Measurements from ENCODE around the gene RPS21. TPM values are rescaled to one million over a fixed set of nuclear protein-coding genes. Genes with fewer than 3 reads are reported as not detected.

Gene RPS21
- total and polyA plus RNA-seq, 4 donors: 350 to 705 (median 672) TPM

GRCh38 chr20:62393830-62394229, 6.9 kb downstream of the RPS21 start:
- no peaks in the 10 kb centered on the region for H3K27me3 ChIP-seq (ENCODE audit: control insufficient read depth, insufficient read depth, low read length)
- H3K9me3 ChIP-seq (ENCODE audit: control insufficient read depth, insufficient read depth, low read length): no peaks in the 10 kb centered on the region
- H3K27ac ChIP-seq (ENCODE audit: low read depth, low read length): no peak overlapping the region
- 90% methylated on average over 24 of the region's 24 CpGs for WGBS (ENCODE audit: insufficient coverage)
- peaks cover 2% of the 10 kb centered on the region for H3K4me1 ChIP-seq (ENCODE audit: control insufficient read depth, insufficient read depth, low read length)
- peaks cover 99% of the 10 kb centered on the region for H3K36me3 ChIP-seq (ENCODE audit: control insufficient read depth, insufficient read depth, low read length)
- no peak overlapping the region for H3K4me3 ChIP-seq (ENCODE audit: low read depth, low read length)
- no peak for DNase-seq (ENCODE audit: low read depth in 4 of 6, low spot score in 6 of 6)

- Histone ChIP-seq H3K36me3 (ENCODE audit: control insufficient read depth, insufficient read depth, low read length) (peaks cover 93% of the 10 kb centered on the region), H3K27me3 (ENCODE audit: control insufficient read depth, insufficient read depth, low read length) (no peaks in the 10 kb centered on the region), H3K9me3 (ENCODE audit: control insufficient read depth, insufficient read depth, low read length) (no peaks in the 10 kb centered on the region), H3K4me3 (ENCODE audit: low read depth, low read length) (no peak overlapping the region), H3K4me1 (ENCODE audit: control insufficient read depth, insufficient read depth, low read length) (peaks cover 2% of the 10 kb centered on the region), H3K27ac (ENCODE audit: low read depth, low read length) (no peak overlapping the region)
- 89% methylated on average over 42 of the region's 44 CpGs for WGBS (ENCODE audit: insufficient coverage)
- DNase-seq (ENCODE audit: low read depth in 4 of 6, low spot score in 6 of 6): no peak
Observed at GRCh38 chr20:62394248-62395245, 7.6 kb downstream of the RPS21 start.

DNA sequence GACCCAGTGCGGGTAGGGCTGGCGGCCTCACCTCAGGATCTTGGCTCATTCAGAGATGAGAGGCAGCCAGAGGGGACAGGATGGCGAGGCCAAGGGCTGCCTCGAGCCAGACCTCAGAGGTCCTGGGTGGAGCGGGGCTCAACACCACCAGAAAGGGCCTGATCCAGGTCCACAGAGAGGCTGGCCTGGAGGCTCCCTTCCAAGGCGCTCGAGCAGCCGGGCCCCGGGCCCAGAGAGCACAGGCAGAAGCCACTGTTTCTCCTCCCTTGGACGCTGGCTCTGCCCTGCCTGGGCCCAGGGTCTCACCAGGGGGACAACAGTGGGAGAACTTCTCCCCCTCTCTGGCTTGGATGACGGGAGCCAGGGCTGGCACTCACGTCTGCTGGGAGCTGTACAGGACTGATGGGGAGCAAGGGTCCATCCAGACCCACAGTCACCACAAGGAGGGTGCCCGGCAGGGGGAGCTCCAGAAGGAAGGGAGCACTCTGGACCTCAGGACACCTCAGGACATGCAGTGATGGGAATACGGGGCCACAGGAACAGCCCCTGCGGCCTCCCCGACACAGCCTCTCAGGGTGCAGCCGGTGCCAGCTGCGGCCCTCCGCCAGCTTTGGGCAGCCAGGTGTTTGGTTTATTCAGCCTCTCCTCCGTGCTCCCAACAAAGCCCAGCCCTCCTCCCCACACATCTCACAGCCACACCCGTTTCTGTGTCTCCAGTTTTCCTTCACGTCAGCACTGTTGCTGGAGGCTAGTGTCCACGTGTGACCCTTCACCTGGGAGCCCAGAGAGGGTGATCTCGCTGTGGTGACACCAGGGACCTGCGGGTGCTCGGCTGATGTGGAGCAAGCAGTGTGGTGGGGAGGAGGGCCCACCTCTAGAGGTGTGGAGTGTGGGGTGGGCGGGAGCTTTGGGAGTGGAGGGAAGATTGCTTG, 8.7 kb downstream of the RPS21 start:
- H3K27me3 ChIP-seq (ENCODE audit: control insufficient read depth, insufficient read depth, low read length): no peaks in the 10 kb centered on the region
- no peaks in the 10 kb centered on the region for H3K4me1 ChIP-seq (ENCODE audit: control insufficient read depth, insufficient read depth, low read length)
- no peaks in the 10 kb centered on the region for H3K9me3 ChIP-seq (ENCODE audit: control insufficient read depth, insufficient read depth, low read length)
- peaks cover 92% of the 10 kb centered on the region for H3K36me3 ChIP-seq (ENCODE audit: control insufficient read depth, insufficient read depth, low read length)
- no peak for DNase-seq (ENCODE audit: low read depth in 4 of 6, low spot score in 6 of 6)
- 89% methylated on average over 26 of the region's 27 CpGs for WGBS (ENCODE audit: insufficient coverage)
- no peak overlapping the region for H3K27ac ChIP-seq (ENCODE audit: low read depth, low read length)
- H3K4me3 ChIP-seq (ENCODE audit: low read depth, low read length): no peak overlapping the region

- no peak for DNase-seq (ENCODE audit: low read depth in 4 of 6, low spot score in 6 of 6)
- Histone ChIP-seq H3K36me3 (ENCODE audit: control insufficient read depth, insufficient read depth, low read length) (peaks cover 92% of the 10 kb centered on the region), H3K27ac (ENCODE audit: low read depth, low read length) (no peak overlapping the region), H3K4me3 (ENCODE audit: low read depth, low read length) (no peak overlapping the region), H3K4me1 (ENCODE audit: control insufficient read depth, insufficient read depth, low read length) (no peaks in the 10 kb centered on the region), H3K9me3 (ENCODE audit: control insufficient read depth, insufficient read depth, low read length) (no peaks in the 10 kb centered on the region), H3K27me3 (ENCODE audit: control insufficient read depth, insufficient read depth, low read length) (no peaks in the 10 kb centered on the region)
- 91% methylated on average over 35 of the region's 35 CpGs for WGBS (ENCODE audit: insufficient coverage)
Observed at GRCh38 chr20:62396367-62397239, 9.7 kb downstream of the RPS21 start.

GRCh38 chr20:62398120-62398821, 11.4 kb downstream of the RPS21 start:
- H3K27me3 ChIP-seq (ENCODE audit: control insufficient read depth, insufficient read depth, low read length): no peaks in the 10 kb centered on the region
- no peak for DNase-seq (ENCODE audit: low read depth in 4 of 6, low spot score in 6 of 6)
- no peak overlapping the region for H3K27ac ChIP-seq (ENCODE audit: low read depth, low read length)
- no peaks in the 10 kb centered on the region for H3K9me3 ChIP-seq (ENCODE audit: control insufficient read depth, insufficient read depth, low read length)
- peaks cover 92% of the 10 kb centered on the region for H3K36me3 ChIP-seq (ENCODE audit: control insufficient read depth, insufficient read depth, low read length)
- H3K4me1 ChIP-seq (ENCODE audit: control insufficient read depth, insufficient read depth, low read length): no peaks in the 10 kb centered on the region
- no peak overlapping the region for H3K4me3 ChIP-seq (ENCODE audit: low read depth, low read length)
- WGBS (ENCODE audit: insufficient coverage): 94% methylated on average over 17 of the region's 19 CpGs

- H3K27ac ChIP-seq (ENCODE audit: low read depth, low read length): no peak overlapping the region
Observed at GRCh38 chr20:62400021-62400420, 13.1 kb downstream of the RPS21 start.

DNA sequence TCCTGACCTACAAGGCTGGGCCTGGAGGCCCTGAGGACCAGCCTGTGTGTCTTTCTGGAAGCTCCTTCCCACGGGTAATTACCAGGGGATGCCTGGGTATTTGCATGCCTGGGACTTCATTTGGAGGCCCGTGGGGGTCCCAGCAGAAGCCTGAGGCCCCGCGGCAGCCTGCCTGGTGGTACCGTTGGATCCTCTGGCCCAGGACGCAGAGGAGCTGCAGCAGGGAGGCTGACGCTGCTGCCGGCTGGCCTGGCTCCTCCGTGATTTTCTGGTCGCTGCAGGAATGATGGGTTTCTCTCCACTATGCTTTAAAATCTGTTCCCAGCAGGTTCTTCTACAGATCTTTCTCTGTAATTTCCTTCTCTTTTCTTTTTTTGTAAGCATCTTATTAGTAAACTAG, 13.6 kb downstream of the RPS21 start:
- no peak for DNase-seq (ENCODE audit: low read depth in 4 of 6, low spot score in 6 of 6)
- no peak overlapping the region for H3K27ac ChIP-seq (ENCODE audit: low read depth, low read length)
- peaks cover 91% of the 10 kb centered on the region for H3K36me3 ChIP-seq (ENCODE audit: control insufficient read depth, insufficient read depth, low read length)
- H3K4me1 ChIP-seq (ENCODE audit: control insufficient read depth, insufficient read depth, low read length): peaks cover 13% of the 10 kb centered on the region
- no peaks in the 10 kb centered on the region for H3K27me3 ChIP-seq (ENCODE audit: control insufficient read depth, insufficient read depth, low read length)
- no peak overlapping the region for H3K4me3 ChIP-seq (ENCODE audit: low read depth, low read length)
- WGBS (ENCODE audit: insufficient coverage): 87% methylated on average over 10 of the region's 10 CpGs
- no peaks in the 10 kb centered on the region for H3K9me3 ChIP-seq (ENCODE audit: control insufficient read depth, insufficient read depth, low read length)

More at GRCh38 chr20:62400021-62400420, 13.1 kb downstream of the RPS21 start:
- Histone ChIP-seq H3K4me3 (ENCODE audit: low read depth, low read length) (no peak overlapping the region), H3K36me3 (ENCODE audit: control insufficient read depth, insufficient read depth, low read length) (peaks cover 91% of the 10 kb centered on the region), H3K4me1 (ENCODE audit: control insufficient read depth, insufficient read depth, low read length) (peaks cover 8% of the 10 kb centered on the region), H3K27me3 (ENCODE audit: control insufficient read depth, insufficient read depth, low read length) (no peaks in the 10 kb centered on the region), H3K9me3 (ENCODE audit: control insufficient read depth, insufficient read depth, low read length) (no peaks in the 10 kb centered on the region)
- 80% methylated on average over 7 of the region's 7 CpGs for WGBS (ENCODE audit: insufficient coverage)
- no peak for DNase-seq (ENCODE audit: low read depth in 4 of 6, low spot score in 6 of 6)

DNA sequence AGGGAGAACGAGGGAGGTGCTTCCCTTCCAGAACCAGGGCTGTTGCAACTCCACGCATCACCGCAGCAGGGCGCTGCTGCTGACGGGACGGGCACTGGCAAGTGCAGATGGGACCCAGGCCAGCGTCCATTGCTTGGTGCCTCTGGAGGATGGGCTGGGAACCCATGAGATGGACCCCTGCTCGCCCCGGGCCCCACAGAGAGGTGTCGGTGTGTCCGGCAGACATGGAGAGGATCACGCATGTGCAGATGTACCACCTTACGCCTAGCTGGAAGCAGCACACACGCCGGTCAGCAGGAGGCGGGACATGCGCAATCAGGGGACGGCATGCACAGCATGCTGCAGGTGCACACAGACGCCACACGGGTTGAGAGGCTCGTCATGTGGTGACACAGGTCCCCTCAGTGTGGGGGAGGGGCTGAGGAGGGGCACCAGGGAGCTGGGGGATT, 14.5 kb downstream of the RPS21 start:
- Histone ChIP-seq H3K4me1 (ENCODE audit: control insufficient read depth, insufficient read depth, low read length) (peaks cover 21% of the 10 kb centered on the region), H3K27ac (ENCODE audit: low read depth, low read length) (no peak overlapping the region), H3K4me3 (ENCODE audit: low read depth, low read length) (no peak overlapping the region), H3K27me3 (ENCODE audit: control insufficient read depth, insufficient read depth, low read length) (no peaks in the 10 kb centered on the region), H3K9me3 (ENCODE audit: control insufficient read depth, insufficient read depth, low read length) (no peaks in the 10 kb centered on the region), H3K36me3 (ENCODE audit: control insufficient read depth, insufficient read depth, low read length) (peaks cover 88% of the 10 kb centered on the region)
- 80% methylated on average over 21 of the region's 21 CpGs for WGBS (ENCODE audit: insufficient coverage)
- no peak for DNase-seq (ENCODE audit: low read depth in 4 of 6, low spot score in 6 of 6)
